GM21619 (cell line): ENCODE data around the gene CD302.
"Not testable (repeated sequence)": the region's sequence is repeated elsewhere in the genome, so short reads cannot be mapped to it uniquely, and the experiment has no call there.

ENCODE experiments used
- ATAC-seq: cut with Tn5 transposase; IDR thresholded peaks from one replicate; pipeline ENCODE4 v1.9.1; 2021; ENCODE audit not compliant: unreplicated experiment

The CD302 gene

GRCh38 chr2:159795841-159796690 lies 1.9 kb downstream of the CD302 start:
- ATAC-seq, result no peak

GRCh38 chr2:159793326-159793725 lies 4.7 kb downstream of the CD302 start:
- ATAC-seq, result no peak

DNA sequence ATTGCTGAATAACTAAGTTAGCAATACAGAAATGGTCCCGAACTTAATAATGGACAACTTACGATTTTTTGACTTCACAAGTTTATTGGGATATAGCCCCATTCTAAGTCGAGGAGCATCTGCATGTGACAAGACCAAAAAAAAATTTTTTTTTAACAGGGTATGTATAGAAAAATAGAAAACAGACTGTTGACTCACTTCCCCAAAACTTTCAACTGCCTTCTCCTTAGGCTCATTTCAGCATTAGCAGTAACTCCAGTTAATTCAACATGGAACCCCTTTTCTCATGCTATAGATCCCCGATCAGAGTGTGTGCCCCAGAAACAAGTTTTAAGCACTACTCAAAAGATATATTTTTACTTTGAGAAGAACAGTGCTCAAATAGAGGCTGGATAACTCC lies 5.4 kb downstream of the CD302 start:
- no peak for ATAC-seq

DNA sequence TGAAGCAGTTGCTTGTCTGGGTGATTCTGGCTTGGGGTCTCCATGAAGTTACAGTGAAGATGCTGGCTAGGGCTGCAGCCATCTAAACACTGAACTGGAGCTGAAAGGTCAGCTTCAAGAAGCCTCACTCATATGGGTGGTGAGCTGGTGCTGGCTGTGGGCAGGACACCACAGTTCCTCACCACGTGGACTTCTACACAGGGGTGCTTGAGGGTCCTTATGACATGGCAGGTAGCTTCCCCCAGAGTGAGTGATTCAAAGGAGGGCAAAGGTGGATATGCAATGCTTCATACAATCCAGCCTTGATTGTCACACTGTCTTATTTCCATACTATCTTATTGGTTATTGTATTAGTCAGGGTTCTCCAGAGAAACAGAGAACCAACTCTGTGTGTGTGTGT lies 6.0 kb downstream of the CD302 start:
- no peak for ATAC-seq

GRCh38 chr2:159790323-159790722 lies 7.7 kb downstream of the CD302 start:
- no peak for ATAC-seq

DNA sequence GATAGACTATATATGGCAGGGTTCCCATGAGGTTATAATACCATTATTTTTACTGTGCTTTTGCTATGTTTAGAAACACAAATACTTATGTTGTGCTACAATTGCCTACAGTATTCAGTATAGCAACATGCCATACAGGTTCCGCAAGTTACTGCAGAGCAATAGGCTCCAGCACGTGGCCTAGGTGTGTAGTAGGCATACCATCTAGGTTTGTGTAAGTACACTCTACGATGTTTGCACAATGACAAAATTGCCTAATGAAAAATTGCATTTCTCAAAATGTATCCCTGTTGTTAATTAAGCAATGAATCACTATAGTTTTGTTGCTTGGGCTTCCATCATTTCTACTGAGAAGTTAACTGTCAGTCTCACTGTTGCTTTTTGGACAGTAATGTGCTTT lies 9.8 kb downstream of the CD302 start:
- ATAC-seq, result no peak

DNA sequence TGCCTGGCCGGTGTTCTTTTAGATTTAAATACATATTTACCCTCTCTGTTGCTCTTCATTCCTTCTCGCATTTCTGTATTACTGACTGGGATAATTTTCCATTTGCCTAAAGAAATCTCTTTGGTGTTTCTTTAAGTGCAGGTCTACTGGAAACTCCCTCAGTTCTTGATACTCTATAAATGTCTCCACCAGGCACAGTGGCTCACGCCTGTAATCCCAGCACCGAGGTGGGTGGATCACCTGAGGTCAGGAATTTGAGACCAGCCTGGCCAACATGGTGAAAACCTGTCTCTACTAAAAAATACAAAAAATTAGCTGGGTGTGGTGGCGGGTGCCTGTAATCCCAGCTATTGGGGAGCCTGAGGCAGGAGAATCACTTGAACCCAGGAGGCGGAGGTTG lies 10.4 kb downstream of the CD302 start:
- not testable (repeated sequence) for ATAC-seq

GRCh38 chr2:159786938-159787337 lies 11.1 kb downstream of the CD302 start:
- no peak for ATAC-seq

DNA sequence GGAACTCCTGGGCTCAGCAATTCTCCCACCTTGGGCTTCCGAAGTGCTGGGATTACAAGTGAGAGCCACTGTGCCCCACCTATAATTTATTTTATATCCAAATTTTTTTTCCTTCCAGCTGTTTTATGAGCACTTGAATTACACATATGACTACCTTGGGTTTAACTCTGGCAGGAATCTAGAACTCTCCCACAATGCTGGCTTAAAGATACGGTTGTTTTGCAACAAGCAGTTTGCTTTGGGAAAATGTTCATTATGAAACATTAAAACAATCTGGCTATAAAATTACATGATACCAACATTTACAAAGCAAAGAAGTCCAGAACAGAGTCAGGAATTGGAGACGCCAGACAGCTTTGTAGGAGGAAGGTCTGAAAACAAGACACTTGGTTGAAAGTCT lies 12.8 kb downstream of the CD302 start:
- ATAC-seq, result no peak

DNA sequence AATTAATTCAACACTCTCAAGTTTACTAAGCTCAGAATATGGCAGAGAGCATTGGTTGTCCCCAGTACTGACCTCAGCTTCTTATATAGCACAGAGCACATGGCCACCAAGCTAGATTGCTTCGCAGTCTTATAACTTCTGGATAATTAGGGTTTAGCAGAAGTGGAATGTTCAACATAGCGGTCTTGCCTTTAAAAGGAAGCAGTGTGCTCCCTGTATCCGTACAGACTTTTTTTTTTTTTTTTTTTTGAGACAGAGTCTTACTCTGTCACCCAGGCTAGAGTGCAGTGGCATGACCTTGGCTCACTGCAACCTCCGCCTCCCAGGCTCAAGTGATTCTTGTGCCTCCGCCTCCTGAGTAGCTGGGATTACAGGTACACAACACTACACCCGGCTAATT lies 13.3 kb downstream of the CD302 start:
- ATAC-seq, result not testable (repeated sequence)

DNA sequence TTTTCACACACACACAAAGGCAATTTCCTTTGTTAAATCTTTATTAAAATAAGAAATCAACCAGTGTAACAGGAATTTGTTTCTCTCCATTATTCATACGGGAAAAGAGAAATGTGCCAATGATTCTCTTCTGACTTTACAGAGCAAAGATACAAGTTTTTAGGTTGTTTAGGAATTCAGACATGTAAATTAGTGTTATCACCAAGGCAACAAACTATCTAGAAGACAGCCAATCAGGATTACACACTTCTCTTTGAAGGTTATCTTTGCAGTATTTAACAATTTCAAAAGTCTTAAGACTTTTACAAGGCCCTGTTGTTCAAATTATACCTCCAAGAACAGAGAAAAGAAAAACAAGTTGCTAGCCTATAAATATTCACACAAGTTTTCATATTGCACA lies 14.5 kb downstream of the CD302 start:
- no peak for ATAC-seq

- ATAC-seq, result no peak
Measured at GRCh38 chr2:159776321-159776720, 21.7 kb downstream of the CD302 start.

GRCh38 chr2:159775021-159775420 lies 23.0 kb downstream of the CD302 start:
- ATAC-seq, result no peak

DNA sequence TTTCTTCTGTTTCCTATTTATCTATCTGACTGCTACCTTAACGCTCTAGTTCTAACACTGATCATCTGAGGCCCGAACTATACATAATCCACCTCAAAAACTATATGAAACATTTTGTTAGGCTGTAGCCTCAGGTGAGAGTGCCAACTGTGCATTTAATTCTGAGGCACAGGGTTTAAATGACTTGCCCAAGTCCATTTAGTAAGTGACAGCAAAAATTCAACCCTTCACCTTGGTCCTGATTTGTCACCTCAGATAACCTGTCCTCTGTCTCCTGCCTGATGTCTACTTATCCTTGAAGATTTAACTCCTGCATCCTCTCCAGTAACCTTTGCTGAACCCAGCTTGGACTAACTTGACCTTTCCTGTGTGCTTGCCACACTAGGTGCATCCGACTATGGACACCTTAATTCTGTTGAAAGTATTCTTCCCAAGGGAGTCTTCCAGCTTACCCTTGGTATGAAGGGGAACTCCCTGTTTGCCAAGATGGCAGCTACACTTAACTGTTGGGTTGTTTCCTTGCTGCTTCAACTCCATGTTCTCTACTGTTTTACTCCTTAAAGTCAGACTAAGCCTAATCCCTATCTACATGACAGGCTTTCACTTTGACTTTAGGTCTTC lies 23.5 kb downstream of the CD302 start:
- no peak for ATAC-seq

GRCh38 chr2:159773886-159774285 lies 24.1 kb downstream of the CD302 start:
- ATAC-seq, result no peak

DNA sequence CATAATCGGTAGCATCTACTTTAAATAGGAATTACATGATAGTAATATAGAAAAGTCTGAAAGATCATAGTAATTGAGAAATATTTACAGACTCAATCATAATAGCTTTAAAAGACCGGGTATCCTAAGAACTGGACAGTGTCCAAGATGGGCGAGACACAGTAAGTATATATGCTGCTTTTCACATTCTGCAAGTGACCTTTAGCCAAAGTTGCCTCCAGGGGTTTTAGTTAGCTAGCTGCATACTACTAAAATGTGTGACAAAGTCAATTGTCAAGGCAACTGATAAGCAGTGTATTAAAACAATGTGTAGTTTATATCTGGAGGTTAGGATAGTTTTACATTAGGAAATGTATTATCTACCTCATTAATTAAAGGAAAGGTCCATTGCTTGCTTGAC lies 24.6 kb downstream of the CD302 start:
- ATAC-seq, result no peak

GRCh38 chr2:159769147-159769546 lies 28.9 kb downstream of the CD302 start:
- no peak for ATAC-seq

DNA sequence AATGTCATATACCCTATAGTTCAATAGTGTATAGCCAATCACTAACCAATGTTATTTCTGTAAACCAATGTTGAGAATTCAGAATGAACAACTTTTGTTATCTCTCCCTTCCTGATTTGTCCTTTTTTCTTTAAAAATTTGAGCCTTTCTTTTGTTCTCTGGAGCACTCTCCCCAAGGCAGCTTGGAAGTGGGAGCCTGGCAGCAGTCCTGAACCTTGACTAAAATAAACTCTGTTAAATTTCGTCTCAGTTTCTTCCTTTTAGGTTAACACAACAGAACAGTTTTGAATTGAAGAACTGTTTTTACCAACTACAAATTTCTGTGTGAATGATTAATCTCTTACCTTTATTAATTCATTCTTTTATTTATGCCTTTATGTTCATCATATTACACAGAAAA lies 35.9 kb downstream of the CD302 start:
- no peak for ATAC-seq

GRCh38 chr2:159760326-159760725 lies 37.7 kb downstream of the CD302 start:
- ATAC-seq, result no peak

DNA sequence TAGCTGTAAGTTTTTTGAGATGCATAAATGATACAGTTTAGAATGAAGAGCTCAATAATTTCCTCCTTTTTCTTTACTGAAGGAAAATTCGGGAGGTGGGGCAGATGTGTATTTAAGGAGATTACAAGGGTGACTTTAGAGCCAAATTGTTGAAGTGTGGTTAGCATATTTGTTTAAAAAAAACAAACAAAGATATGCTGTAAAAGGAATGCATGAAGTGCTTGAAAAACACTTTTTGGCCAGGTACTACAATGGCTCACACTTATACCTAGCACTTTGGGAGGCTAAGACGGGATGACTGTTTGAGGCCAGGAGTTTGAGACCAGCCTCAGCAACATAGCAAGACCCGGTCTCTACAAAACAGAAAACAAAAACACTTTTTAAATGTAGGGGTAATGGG lies 38.4 kb downstream of the CD302 start:
- no peak for ATAC-seq

GRCh38 chr2:159758686-159759085 lies 39.3 kb downstream of the CD302 start:
- no peak for ATAC-seq

DNA sequence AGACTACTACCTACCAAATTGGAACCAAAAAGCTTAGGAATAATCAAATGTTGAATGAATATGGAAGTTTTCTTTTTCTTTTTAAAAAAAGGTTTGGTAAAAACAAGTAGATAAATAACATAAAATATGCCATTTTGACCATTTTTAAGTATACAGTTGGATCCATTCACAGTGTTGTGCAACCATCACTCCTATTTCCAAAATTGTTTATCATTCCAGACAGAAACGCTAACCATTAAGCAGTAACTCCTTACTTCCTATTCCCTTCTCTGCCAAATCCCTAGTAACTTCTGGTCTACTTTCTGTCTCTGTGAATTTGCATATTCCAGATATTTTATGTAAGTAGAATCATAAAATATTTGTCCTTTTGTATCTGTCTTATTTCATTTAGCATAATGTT lies 39.8 kb downstream of the CD302 start:
- ATAC-seq, result no peak

- no peak for ATAC-seq
Measured at GRCh38 chr2:159755788-159756187, 42.2 kb downstream of the CD302 start.
